Nephron (organoid): ENCODE results near the gene TTLL8.
A peak's percentile ranks its signal among the peaks of the same experiment; 100 is the strongest.

Experiments
- H3K27ac Mint-ChIP-seq, 3 experiments: 2 replicates each; pipeline ENCODE4 v1.8.0; 2020; ENCODE audit warnings: mixed read lengths in 3 of 3, mild to moderate bottlenecking in 2 of 3, moderate library complexity in 1 of 3
- H3K27me3 Mint-ChIP-seq: 2 replicates; pipeline ENCODE4 v1.8.0; 2021; ENCODE audit warnings: low read depth, mild to moderate bottlenecking, moderate library complexity, mixed read lengths
- H3K36me3 Mint-ChIP-seq: 2 replicates; pipeline ENCODE4 v1.8.0; 2020; ENCODE audit warnings: low read depth, mixed read lengths
- H3K4me1 Mint-ChIP-seq: 2 replicates; pipeline ENCODE4 v1.8.0; 2020; ENCODE audit warnings: mixed read lengths
- H3K4me3 Mint-ChIP-seq, 3 experiments: 2 replicates each; pipeline ENCODE4 v1.8.0; 2020; ENCODE audit warnings: mild to moderate bottlenecking in 3 of 3, mixed read lengths in 3 of 3, moderate library complexity in 2 of 3
- H3K9me3 Mint-ChIP-seq: 2 replicates; pipeline ENCODE4 v1.8.0; 2020; ENCODE audit warnings: mixed read lengths
- CTCF ChIP-seq, 3 experiments: fragments of 200-600 bp; sonication (generic); IDR thresholded peaks; one replicate each; pipeline ENCODE4 v1.5.0; 2021; ENCODE audit warnings: antibody characterized with exemption in 3 of 3; ENCODE audit not compliant: unreplicated experiment in 3 of 3

Gene TTLL8

GRCh38 chr22:50032941-50033601 lies 25.0 kb downstream of the TTLL8 start:
- no peak overlapping the region for H3K27ac Mint-ChIP-seq
- no peaks in the 10 kb centered on the region for H3K36me3 Mint-ChIP-seq
- H3K4me1 Mint-ChIP-seq: no peaks in the 10 kb centered on the region
- no peak overlapping the region for H3K4me3 Mint-ChIP-seq
- TF ChIP-seq CTCF (IDR thresholded peaks at IDR 0.05; ENCODE audit: unreplicated experiment in 3 of 3): no peak
- H3K9me3 Mint-ChIP-seq: no peaks in the 10 kb centered on the region
- H3K27me3 Mint-ChIP-seq: peaks cover 24% of the 10 kb centered on the region

GRCh38 chr22:50032109-50032871 lies 25.8 kb downstream of the TTLL8 start:
- Mint-ChIP-seq H3K27me3 (peaks cover 27% of the 10 kb centered on the region), H3K4me1 (no peaks in the 10 kb centered on the region), H3K4me3 (no peak overlapping the region), H3K36me3 (no peaks in the 10 kb centered on the region), H3K9me3 (no peaks in the 10 kb centered on the region), H3K27ac (no peak overlapping the region)
- TF ChIP-seq CTCF (IDR thresholded peaks at IDR 0.05; ENCODE audit: unreplicated experiment in 3 of 3): no peak

- TF ChIP-seq CTCF (IDR thresholded peaks at IDR 0.05; ENCODE audit: unreplicated experiment in 3 of 3): no peak
- Mint-ChIP-seq H3K36me3 (no peaks in the 10 kb centered on the region), H3K4me3 (no peak overlapping the region), H3K27me3 (peaks cover 30% of the 10 kb centered on the region), H3K9me3 (no peaks in the 10 kb centered on the region), H3K27ac (no peak overlapping the region), H3K4me1 (no peaks in the 10 kb centered on the region)
These were observed 26.7 kb downstream of the TTLL8 start for GRCh38 chr22:50031189-50032091.

GRCh38 chr22:50030297-50031188 lies 27.6 kb downstream of the TTLL8 start:
- Mint-ChIP-seq H3K4me3 (no peak overlapping the region), H3K9me3 (no peaks in the 10 kb centered on the region), H3K27me3 (peaks cover 35% of the 10 kb centered on the region), H3K4me1 (no peaks in the 10 kb centered on the region), H3K27ac (no peak overlapping the region), H3K36me3 (no peaks in the 10 kb centered on the region)
- TF ChIP-seq CTCF (IDR thresholded peaks at IDR 0.05; ENCODE audit: unreplicated experiment in 3 of 3): peak; percentile 91 to 93 (median 91)
